GM19455 (cell line): Measurements from ENCODE around the gene QKI.

Source experiments
- ATAC-seq: cut with Tn5 transposase; IDR thresholded peaks from one replicate; pipeline ENCODE4 v1.9.1; 2021; ENCODE audit not compliant: unreplicated experiment

The QKI gene

GRCh38 chr6:163605385-163606097 lies 191.0 kb downstream of the QKI start:
- ATAC-seq = no peak

- ATAC-seq = no peak
Measured at GRCh38 chr6:163607792-163608191, 193.3 kb downstream of the QKI start.

- ATAC-seq = no peak
Measured at GRCh38 chr6:163608204-163608644, 193.7 kb downstream of the QKI start.

- ATAC-seq = no peak
Measured at GRCh38 chr6:163612200-163612599, 197.7 kb downstream of the QKI start.

GRCh38 chr6:163613025-163613424 lies 198.5 kb downstream of the QKI start:
- no peak for ATAC-seq

GRCh38 chr6:163613668-163614067 lies 199.2 kb downstream of the QKI start:
- no peak for ATAC-seq

- ATAC-seq = no peak
Measured at GRCh38 chr6:163616452-163616851, 201.9 kb downstream of the QKI start.

- ATAC-seq = no peak
Measured at GRCh38 chr6:163617549-163617948, 203.0 kb downstream of the QKI start.

GRCh38 chr6:163620101-163620500 lies 205.6 kb downstream of the QKI start:
- ATAC-seq = no peak

- ATAC-seq = no peak
Measured at GRCh38 chr6:163620670-163621330, 206.3 kb downstream of the QKI start.

- no peak for ATAC-seq
Measured at GRCh38 chr6:163625265-163625664, 210.7 kb downstream of the QKI start.

GRCh38 chr6:163626073-163626867 lies 211.8 kb downstream of the QKI start:
- ATAC-seq = no peak

- no peak for ATAC-seq
Measured at GRCh38 chr6:163627274-163628062, 212.9 kb downstream of the QKI start.
